Right atrium auricular region (tissue), 2 donors: ENCODE data around the gene DOK1. TPM values are rescaled to one million over a fixed set of nuclear protein-coding genes. Genes with fewer than 3 reads are reported as not detected.

Source experiments
- DNase-seq: peaks from one replicate; pipeline ENCODE4 v3.0.0-alpha.2; 2019; ENCODE audit warnings: low spot score
- H3K27ac ChIP-seq, 2 donors: fragments of 200-600 bp; sonication (generic); 1 replicate in 1 of 2; 2 replicates in 1 of 2; pipeline ENCODE4 v1.5.1; 2016 to 2019
- H3K27me3 ChIP-seq, 2 donors: fragments of 200-600 bp; sonication (generic); one replicate each; pipeline versions ENCODE4 v1.5.1 to v1.6.0; 2017 to 2019
- H3K36me3 ChIP-seq: fragments of 200-600 bp; sonication (generic); one replicate; pipeline ENCODE4 v1.5.1; 2016
- H3K4me1 ChIP-seq, 2 donors: fragments of 200-600 bp; sonication (generic); one replicate each; pipeline versions ENCODE4 v1.5.1 to v1.6.0; 2017 to 2019
- H3K4me3 ChIP-seq, 2 donors: fragments of 200-600 bp; sonication (generic); 1 replicate in 1 of 2; 2 replicates in 1 of 2; pipeline ENCODE4 v1.5.1; 2017 to 2019; ENCODE audit warnings: mild to moderate bottlenecking in 1 of 2, moderate library complexity in 1 of 2
- H3K9me3 ChIP-seq, 2 donors: fragments of 200-600 bp; sonication (generic); one replicate each; pipeline ENCODE4 v1.5.1; 2019
- CTCF ChIP-seq, 2 donors: fragments of 200-600 bp; sonication (generic); IDR thresholded peaks; one replicate each; pipeline ENCODE4 v1.5.1; 2019; ENCODE audit warnings: antibody characterized with exemption in 2 of 2
- total RNA-seq, 2 donors: library from RNA; depleted of rRNA; stranded (reverse); fragments of >200 nt; gene quantifications; one replicate each; pipeline ENCODE4 v1.1.0, GENCODE V29; 2016

The DOK1 gene
- total RNA-seq, 2 donors from 2014 or later = 4.9 to 10.3 TPM

- no peak for TF ChIP-seq CTCF (IDR thresholded peaks at IDR 0.05)
- Histone ChIP-seq H3K4me1 (peaks cover 0 to 20% of the 10 kb centered on the region in 2 donors), H3K4me3 (no peak overlapping the region), H3K27ac (no peak overlapping the region), H3K36me3 (no peaks in the 10 kb centered on the region), H3K27me3 (no peaks in the 10 kb centered on the region), H3K9me3 (no peaks in the 10 kb centered on the region)
- no peak for DNase-seq
Measured at GRCh38 chr2:74578408-74578807, 23.9 kb downstream of the DOK1 start.

- no peaks in the 10 kb centered on the region for H3K9me3 ChIP-seq
- peaks cover 0 to 16% of the 10 kb centered on the region in 2 donors for H3K4me1 ChIP-seq
- no peaks in the 10 kb centered on the region for H3K27me3 ChIP-seq
- H3K4me3 ChIP-seq = no peak overlapping the region
- H3K27ac ChIP-seq = no peak overlapping the region
- no peaks in the 10 kb centered on the region for H3K36me3 ChIP-seq
- TF ChIP-seq CTCF (IDR thresholded peaks at IDR 0.05) = no peak
- DNase-seq = no peak
Measured at GRCh38 chr2:74581463-74581862, 26.9 kb downstream of the DOK1 start.

DNA sequence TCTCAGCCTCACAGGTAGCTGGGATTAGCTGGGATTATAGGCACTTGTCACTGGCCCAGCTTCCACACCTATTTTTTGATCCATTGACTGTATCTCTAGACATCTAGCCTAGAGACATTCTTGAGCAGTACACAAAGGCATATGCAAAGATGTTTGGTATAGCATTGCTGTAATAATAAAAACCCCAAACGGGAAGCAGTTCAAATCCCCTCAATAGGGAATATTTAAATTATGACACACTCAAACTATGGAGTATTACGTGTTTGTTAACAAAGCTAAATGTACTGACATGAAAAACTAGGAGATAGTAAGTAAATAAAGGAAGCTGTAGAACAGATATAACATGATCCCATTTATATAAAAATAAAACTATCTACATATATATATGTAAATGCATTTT lies 27.7 kb downstream of the DOK1 start:
- H3K4me1 ChIP-seq = peaks cover 0 to 9% of the 10 kb centered on the region in 2 donors
- no peak for TF ChIP-seq CTCF (IDR thresholded peaks at IDR 0.05)

GRCh38 chr2:74583504-74583903 lies 29.0 kb downstream of the DOK1 start:
- Histone ChIP-seq H3K27me3 (no peaks in the 10 kb centered on the region), H3K4me3 (no peak overlapping the region), H3K9me3 (no peaks in the 10 kb centered on the region), H3K36me3 (no peaks in the 10 kb centered on the region), H3K4me1 (no peaks in the 10 kb centered on the region), H3K27ac (no peak overlapping the region)
- no peak for TF ChIP-seq CTCF (IDR thresholded peaks at IDR 0.05)
- DNase-seq = no peak

More for the DNA sequence above, 27.7 kb downstream of the DOK1 start:
- Histone ChIP-seq H3K27ac (no peak overlapping the region), H3K4me3 (no peak overlapping the region), H3K27me3 (no peaks in the 10 kb centered on the region), H3K36me3 (no peaks in the 10 kb centered on the region), H3K9me3 (no peaks in the 10 kb centered on the region)
- DNase-seq = no peak

DNA sequence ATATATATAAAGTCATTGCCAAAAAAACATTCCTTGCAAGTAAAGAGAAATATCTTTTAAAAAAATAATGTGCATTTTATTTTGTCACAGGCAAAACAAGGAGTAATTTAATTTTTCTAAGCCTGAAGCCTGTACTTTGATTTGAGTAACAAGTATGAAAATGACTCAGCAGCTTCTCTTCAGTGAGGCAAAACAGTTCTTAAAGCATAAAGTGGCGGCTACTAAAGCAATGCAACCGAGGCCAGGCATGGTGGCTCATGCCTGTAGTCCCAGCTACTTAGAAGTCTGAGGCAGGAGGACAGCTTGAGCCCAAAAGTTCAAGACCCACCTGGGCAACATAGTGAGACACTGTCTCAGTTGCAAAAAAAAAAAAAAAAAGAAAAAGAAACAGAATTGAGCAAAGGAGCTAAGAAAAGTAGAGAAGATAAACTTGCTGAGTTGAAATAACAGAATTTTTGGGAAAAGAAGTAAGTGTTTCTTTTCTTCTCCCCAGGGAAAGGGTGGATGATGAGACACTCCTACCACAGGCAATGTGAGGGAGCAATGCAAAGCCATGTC lies 29.6 kb downstream of the DOK1 start:
- Histone ChIP-seq H3K4me1 (no peaks in the 10 kb centered on the region), H3K27me3 (no peaks in the 10 kb centered on the region), H3K4me3 (no peak overlapping the region), H3K27ac (no peak overlapping the region), H3K9me3 (no peaks in the 10 kb centered on the region), H3K36me3 (no peaks in the 10 kb centered on the region)
- TF ChIP-seq CTCF (IDR thresholded peaks at IDR 0.05) = no peak
- no peak for DNase-seq
